Endometrium (tissue), 2 donors: ENCODE results near the gene USP54.

Experiments
- FAIRE-seq: peaks from 2 replicates; lab custom pipeline; 2012; peaks lifted over from hg19 to GRCh38; lab: Jason Lieb, UNC
- donor health status: control.
- donor health status: control.

Gene USP54

GRCh38 chr10:73519336-73519735 is 71.8 kb downstream of the USP54 start:
- no peak for FAIRE-seq

- FAIRE-seq: no peak
Measured at GRCh38 chr10:73517166-73517888, 73.8 kb downstream of the USP54 start.

DNA sequence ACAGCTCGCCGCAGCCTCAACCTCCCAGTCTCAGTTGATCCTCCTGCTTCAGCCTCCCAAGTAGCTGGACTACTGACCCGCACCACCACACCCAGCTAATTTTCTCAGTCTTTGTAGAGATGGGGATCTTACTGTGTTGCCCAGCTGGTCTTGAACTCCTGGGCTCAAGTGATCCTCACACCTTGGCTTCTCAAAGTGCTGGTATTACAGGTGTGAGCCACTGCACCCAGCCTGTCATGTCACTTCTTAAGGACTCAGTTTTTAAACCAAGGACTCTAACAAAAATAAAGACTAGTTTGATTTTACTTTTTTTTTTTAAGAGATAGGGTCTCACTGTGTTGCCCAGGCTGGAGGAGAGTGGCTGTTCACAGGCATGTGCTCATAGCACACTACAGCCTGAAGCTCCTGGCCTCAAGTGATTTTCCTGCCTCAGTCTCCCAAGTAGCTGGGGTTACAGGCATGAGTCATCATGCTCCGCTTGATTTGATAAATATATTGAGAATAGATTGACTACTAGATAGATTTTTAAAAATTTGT is 78.9 kb downstream of the USP54 start:
- FAIRE-seq: no peak

- FAIRE-seq: no peak
Measured at GRCh38 chr10:73509695-73510094, 81.4 kb downstream of the USP54 start.

DNA sequence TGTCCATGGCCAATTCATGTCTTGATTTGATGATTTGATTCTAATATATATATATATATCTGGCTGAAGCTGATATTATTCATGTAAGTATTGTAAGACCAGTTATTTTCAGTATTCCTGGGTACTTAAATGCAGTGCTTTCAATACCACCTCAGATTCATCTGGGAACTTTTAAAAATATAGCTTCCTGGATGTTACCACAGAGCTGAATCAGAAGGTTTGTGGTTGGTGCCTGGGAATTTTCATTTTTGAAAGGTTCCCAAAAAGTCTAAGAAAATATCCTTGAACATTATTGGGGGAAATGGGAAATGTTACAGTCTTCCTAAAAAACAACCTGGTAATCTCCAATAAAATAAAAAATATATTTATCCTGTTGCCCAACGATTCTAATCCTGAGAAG is 84.7 kb downstream of the USP54 start:
- FAIRE-seq: no peak

- no peak for FAIRE-seq
Measured at GRCh38 chr10:73506074-73506473, 85.1 kb downstream of the USP54 start.

DNA sequence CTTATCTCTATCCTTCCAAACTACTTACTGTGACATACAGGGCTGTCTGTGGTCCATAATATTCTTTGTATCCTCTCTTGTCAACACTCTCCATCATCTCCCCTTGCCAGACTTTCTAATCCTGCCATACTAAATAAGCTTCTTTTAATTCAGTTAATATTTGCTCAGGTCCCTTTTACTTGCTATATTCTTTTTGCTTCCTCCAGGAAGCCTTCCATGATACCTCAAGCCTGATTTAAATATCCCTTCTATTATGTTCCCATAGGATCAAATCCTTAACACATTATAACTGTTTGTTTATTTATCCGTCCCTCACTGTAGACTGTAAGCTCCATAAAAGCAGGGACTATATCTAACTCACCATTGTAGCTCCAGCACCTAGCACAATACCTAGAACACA is 88.1 kb downstream of the USP54 start:
- no peak for FAIRE-seq

DNA sequence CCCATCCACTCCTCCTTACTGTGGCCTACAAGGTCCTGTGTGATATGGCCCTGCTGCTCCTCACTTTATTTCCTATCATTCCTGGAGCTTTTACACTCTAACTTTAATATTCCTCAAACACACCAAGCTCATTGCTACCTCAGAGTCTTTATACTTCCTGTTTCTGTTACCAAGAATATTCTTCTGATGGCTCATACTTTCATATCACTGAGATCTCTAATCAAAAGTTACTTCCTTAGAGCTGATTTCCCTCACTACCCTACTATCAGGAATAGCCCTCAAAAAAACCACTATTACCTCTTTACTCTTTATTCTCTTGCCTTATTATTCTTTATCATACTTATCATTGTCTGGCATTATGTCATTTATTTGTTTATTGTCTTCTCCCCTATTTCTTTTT is 89.5 kb downstream of the USP54 start:
- no peak for FAIRE-seq

GRCh38 chr10:73497623-73498022 is 93.5 kb downstream of the USP54 start:
- no peak for FAIRE-seq

DNA sequence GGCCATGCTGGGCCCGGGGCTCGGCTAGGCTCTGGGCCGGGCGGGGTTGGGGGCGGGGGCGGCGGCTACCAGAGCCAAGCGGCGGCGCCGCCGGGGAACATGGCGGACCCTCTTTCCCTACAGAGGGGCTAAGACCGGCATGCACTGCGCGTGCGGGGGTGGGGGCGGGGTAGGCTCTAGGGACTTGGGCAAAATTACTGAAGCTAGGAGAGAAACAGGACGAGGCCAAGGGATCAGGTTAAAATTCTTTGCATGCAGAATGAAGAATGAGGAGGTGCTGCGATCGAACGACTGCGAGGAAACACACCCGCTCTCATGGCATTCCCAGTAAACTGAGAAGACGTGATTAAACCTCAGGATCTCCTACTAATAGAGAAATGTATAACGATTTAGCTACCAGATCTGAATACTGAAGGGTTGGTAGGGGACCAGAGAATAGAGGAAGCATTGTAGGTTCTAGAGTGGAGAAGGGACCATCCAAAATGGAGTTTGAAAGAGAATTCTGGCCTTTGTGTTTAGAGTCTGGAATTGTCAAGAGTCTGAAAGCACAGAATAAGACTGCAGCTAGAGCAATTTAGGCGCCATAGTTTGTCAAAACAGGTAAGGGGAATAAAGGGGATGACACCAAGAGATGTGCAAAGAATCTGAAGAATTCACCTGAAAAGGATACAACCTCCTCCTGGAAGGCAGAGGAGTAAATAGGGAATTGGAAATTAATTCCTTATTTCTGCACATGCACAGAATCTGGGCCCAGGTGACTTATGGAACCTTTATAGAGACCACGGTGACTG is 95.1 kb downstream of the USP54 start, which contains the start of gene PPP3CB:
TSS of gene PPP3CB (minus strand) at position 141 of the 791 bp plus-strand sequence. CDS start at position 6, 135 bp downstream.
- no peak for FAIRE-seq

DNA sequence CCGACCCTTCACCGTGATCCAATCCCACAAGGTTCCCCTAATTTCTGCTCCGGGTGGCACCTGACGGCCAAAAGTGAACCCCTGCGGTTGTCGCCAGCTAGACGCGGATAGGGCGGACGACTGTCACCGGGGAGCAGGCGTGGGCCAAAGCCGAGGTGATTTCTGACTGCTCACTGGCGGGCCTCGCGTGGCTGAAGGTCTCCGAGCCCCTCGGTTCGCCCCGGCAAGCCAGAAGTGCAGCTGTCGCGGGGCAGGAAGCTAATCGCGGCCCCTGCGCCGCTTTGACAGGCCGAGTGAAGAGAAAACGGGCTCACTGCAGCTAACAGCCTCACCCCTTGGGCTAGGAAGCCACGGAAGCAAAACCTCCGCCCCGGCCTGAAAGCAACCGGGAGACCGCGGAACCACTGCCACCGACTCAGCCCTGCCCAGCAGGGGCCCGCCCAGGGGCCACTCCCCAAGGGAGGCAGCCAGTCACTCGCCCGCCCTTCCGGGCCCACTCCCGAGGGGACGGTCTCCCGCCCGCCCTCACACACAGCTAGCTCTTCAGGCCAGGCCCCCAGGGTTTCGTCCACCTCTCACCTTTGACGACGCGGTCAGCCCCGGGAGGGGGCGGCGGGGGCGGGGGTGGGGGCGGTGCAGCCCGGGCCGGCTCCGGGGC is 95.8 kb downstream of the USP54 start:
- no peak for FAIRE-seq

DNA sequence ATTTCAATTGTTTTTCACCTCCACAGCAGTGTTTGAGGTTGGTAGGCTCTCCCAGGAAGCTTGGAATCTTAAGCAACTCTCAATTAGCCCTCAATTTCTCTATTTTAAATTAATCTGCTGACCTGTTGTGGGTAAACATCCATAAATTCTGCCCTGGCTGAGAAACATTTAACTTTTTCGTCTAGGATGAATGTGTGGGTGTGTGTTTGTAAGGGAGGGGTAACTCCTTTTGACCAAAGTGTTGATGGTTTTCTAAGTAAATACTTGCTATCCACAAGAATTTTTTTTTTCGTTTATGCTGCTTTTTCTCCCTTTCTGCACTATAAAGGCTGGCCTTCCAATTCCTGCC is 96.3 kb downstream of the USP54 start:
- no peak for FAIRE-seq

GRCh38 chr10:73494213-73494612 is 96.9 kb downstream of the USP54 start:
- FAIRE-seq: no peak

DNA sequence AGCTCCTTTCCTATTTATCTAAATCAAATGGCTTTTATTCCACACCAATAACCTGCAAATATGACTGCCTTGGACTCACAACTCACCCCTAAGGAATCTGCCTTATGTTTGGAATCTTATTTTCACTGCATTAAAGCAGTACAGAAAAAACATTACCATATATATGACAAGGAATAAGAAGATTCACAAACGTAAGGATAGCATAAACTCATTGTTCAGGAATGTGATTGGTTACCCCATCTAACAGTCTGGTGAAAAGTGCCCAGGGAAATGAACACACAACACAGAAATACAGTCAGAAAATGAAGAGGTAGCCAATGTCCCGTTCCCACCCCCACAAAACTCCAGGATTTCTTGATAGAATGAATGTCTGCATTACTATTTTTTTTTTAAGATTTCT is 97.4 kb downstream of the USP54 start:
- no peak for FAIRE-seq

- no peak for FAIRE-seq
Measured at GRCh38 chr10:73486601-73487000, 104.5 kb downstream of the USP54 start.

DNA sequence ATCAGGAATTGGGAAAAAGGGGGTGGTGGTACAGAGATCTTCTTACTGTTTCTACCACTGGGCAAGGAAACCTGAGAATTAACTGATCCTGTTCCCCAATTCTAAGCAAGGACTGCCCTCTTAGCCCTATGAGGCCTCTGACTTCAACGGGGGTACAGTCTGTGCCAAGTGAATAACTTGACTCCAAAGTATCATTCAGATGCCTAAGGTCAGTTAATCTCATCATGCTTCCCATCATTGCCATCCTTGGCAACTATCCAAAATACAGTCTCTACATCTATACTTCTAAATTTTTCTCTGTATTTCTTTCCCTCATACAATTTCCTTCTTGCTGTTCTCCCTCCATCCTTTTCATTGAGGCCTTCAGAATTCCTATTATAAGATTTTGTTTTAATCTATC is 105.8 kb downstream of the USP54 start:
- no peak for FAIRE-seq

GRCh38 chr10:73480158-73480557 is 111.0 kb downstream of the USP54 start:
- no peak for FAIRE-seq

GRCh38 chr10:73478636-73479035 is 112.5 kb downstream of the USP54 start:
- no peak for FAIRE-seq

DNA sequence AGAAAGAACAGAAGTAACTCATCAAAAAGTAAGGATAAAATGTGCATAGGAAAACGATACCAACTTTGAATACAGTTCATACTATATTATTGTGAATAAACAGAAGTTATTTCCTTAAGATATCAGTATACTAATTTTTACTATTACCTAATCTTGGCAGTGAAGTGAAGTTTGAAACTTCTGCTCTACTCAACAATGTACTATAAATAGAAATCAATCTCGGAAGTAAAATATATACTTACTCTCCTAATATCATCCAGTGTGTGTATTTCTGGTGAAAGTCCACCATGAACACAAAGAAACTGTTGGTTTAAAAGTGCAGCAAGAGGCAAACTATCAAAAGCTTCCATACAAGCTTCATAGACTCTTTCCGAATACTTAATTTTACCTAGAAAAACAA is 119.9 kb downstream of the USP54 start:
- FAIRE-seq: no peak

DNA sequence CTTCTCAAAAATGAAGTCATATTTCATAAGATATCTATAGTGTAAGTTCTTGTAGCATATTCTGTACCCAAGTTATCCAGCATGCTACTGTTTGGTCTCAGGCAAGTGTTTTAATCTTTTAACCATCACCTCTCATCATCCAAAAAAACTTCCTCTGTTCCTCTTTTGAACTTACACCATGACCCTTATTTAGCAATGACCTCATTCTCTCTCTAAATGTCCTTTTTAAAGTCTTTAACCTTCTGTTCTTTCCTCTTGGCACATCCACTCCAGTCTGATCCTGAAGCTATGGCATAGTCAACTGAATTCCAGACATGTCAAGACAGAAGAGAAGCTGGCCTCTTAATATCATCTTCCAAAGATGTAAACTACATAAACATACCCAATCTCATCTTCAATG is 121.6 kb downstream of the USP54 start:
- FAIRE-seq: no peak

DNA sequence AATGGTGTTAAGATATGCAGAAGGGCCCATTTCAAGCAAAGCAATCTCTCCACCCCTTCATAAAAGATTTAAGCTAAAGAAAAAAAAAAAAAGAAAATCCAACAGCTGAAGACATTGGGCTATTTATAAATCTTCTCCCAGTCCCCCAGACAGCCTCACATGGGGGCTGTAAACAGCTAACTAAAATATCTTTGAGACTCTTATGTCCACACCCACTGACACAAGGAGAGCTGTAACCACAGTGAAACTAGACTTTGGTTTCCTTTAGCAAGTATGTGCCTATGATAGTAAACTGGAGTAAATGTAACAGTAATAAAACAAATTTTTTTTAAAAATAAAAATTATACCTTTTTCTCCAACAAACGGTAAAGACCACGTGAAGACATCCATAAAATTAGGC is 123.9 kb downstream of the USP54 start:
- no peak for FAIRE-seq

DNA sequence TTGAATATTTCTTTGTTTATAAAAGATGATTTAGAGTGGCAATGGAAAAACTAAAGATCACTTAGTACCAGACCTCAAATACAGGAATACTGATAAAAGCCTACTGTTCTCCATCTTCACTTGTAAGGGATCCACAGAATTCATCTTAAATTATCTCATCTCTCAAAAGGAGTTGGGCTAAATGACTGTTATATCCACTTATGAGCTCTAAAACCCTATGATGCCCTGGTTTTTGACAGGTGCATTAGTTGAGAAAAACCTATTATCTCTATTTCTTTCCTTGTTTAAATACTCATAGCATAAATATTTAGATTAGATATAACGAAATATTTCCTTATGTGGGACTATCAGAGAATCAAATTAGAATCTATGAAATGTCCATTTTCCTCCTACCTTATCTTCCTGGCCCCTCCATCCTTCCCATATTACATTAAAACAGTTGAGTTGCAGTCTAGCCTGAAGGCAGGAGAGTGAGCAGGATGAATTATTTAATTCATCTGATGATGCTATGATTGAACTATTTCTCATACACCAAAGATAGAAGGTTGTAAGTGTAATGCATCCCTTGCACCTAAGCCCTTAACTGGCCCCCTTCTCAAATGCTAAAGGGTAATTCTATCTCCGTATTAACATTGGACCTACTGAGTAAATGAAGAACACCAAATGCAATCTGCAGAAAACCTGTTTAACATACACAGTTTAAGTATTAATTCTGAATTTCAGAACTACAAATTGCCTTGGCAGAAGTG is 125.0 kb downstream of the USP54 start:
- FAIRE-seq: no peak
